Liver (tissue), 9 donors: ENCODE results near the gene TMEM204. TPM values are rescaled to one million over a fixed set of nuclear protein-coding genes. Genes with fewer than 3 reads are reported as not detected.

Source experiments
- DNase-seq: peaks from one replicate; pipeline ENCODE4 v3.0.0-alpha.2; 2017; ENCODE audit warnings: low spot score
- H3K27ac ChIP-seq, 2 donors: one replicate each; pipeline ENCODE4 v1.7.0; 2013; ENCODE audit warnings: inconsistent platforms in 2 of 2, low read length in 2 of 2, control low read depth in 1 of 2, low read depth in 1 of 2, mild to moderate bottlenecking in 1 of 2
- H3K27me3 ChIP-seq, 4 donors: one replicate each; pipeline versions ENCODE4 v1.6.1 to v1.7.0; 2013; ENCODE audit warnings: low read length in 3 of 4, inconsistent platforms in 1 of 4, mild to moderate bottlenecking in 1 of 4, moderate library complexity in 1 of 4; ENCODE audit not compliant: control insufficient read depth in 4 of 4, insufficient read depth in 4 of 4
- H3K36me3 ChIP-seq, 4 donors: one replicate each; pipeline versions ENCODE4 v1.6.1 to v1.7.0; 2013; ENCODE audit warnings: low read length in 3 of 4, mild to moderate bottlenecking in 3 of 4, low read depth in 1 of 4, moderate library complexity in 1 of 4; ENCODE audit not compliant: control insufficient read depth in 4 of 4, insufficient read depth in 3 of 4
- H3K4me1 ChIP-seq, 4 donors: one replicate each; pipeline versions ENCODE4 v1.6.1 to v1.7.0; 2013; ENCODE audit warnings: low read length in 3 of 4, mild to moderate bottlenecking in 3 of 4, moderate library complexity in 1 of 4; ENCODE audit not compliant: control insufficient read depth in 4 of 4, insufficient read depth in 4 of 4
- H3K4me3 ChIP-seq, 3 donors: one replicate each; pipeline versions ENCODE4 v1.6.1 to v1.7.0; 2013; ENCODE audit warnings: low read length in 3 of 3, control low read depth in 1 of 3, low read depth in 1 of 3, mild to moderate bottlenecking in 1 of 3
- H3K9ac ChIP-seq, 2 donors: one replicate each; pipeline ENCODE4 v1.7.0; 2013; ENCODE audit warnings: low read length in 2 of 2, mild to moderate bottlenecking in 2 of 2, moderate library complexity in 2 of 2, control low read depth in 1 of 2, low read depth in 1 of 2
- H3K9me3 ChIP-seq, 4 donors: one replicate each; pipeline versions ENCODE4 v1.6.1 to v1.7.0; 2013; ENCODE audit warnings: low read length in 3 of 4; ENCODE audit not compliant: control insufficient read depth in 4 of 4
- EGR1 ChIP-seq, 2 donors: IDR thresholded peaks; 2 replicates each; pipeline ENCODE4 v1.6.1; 2016 to 2018; ENCODE audit warnings: antibody characterized with exemption in 2 of 2, low read depth in 2 of 2
- FOXA1 ChIP-seq: IDR thresholded peaks from 2 replicates; pipeline ENCODE4 v1.6.1; 2016; ENCODE audit warnings: antibody characterized with exemption
- FOXA2 ChIP-seq: IDR thresholded peaks from 2 replicates; pipeline ENCODE4 v1.6.1; 2016; ENCODE audit warnings: antibody characterized with exemption
- GABPA ChIP-seq, 2 donors: IDR thresholded peaks in 1 of 2; conservative IDR thresholded peaks in 1 of 2; 2 replicates each; pipeline ENCODE4 v1.6.1; 2016; ENCODE audit warnings: antibody characterized with exemption in 2 of 2, mild to moderate bottlenecking in 1 of 2, moderate library complexity in 1 of 2
- HNF4A ChIP-seq, 2 donors: conservative IDR thresholded peaks; 2 replicates each; pipeline ENCODE4 v1.6.1; 2016; ENCODE audit warnings: antibody characterized with exemption in 2 of 2, mild to moderate bottlenecking in 2 of 2
- HNF4G ChIP-seq: IDR thresholded peaks from 2 replicates; pipeline ENCODE4 v1.6.1; 2016; ENCODE audit warnings: antibody characterized with exemption
- JUND ChIP-seq, 2 donors: IDR thresholded peaks; 2 replicates each; pipeline ENCODE4 v1.6.1; 2016; ENCODE audit warnings: antibody characterized with exemption in 2 of 2
- MAX ChIP-seq: IDR thresholded peaks from 2 replicates; pipeline ENCODE4 v1.6.1; 2016; ENCODE audit warnings: antibody characterized with exemption
- NR2F2 ChIP-seq: IDR thresholded peaks from 2 replicates; pipeline ENCODE4 v1.6.1; 2016; ENCODE audit warnings: antibody characterized with exemption
- RAD21 ChIP-seq, 2 donors: IDR thresholded peaks; 2 replicates each; pipeline ENCODE4 v1.6.1; 2016; ENCODE audit warnings: antibody characterized with exemption in 2 of 2, mild to moderate bottlenecking in 2 of 2
- RXRA ChIP-seq, 2 donors: IDR thresholded peaks; 2 replicates each; pipeline ENCODE4 v1.6.1; 2017 to 2018; ENCODE audit warnings: antibody characterized with exemption in 2 of 2, mild to moderate bottlenecking in 1 of 2
- SP1 ChIP-seq: IDR thresholded peaks from 2 replicates; pipeline ENCODE4 v1.6.1; 2018; ENCODE audit warnings: antibody characterized with exemption, mild to moderate bottlenecking
- TAF1 ChIP-seq: conservative IDR thresholded peaks from 2 replicates; pipeline ENCODE4 v1.6.1; 2016; ENCODE audit warnings: antibody characterized with exemption, mild to moderate bottlenecking
- YY1 ChIP-seq: IDR thresholded peaks from 2 replicates; pipeline ENCODE4 v1.6.1; 2016; ENCODE audit warnings: antibody characterized with exemption, mild to moderate bottlenecking
- WGBS: extraction: QIAGEN DNeasy Blood & Tissue Kit; methylation state at CpG from one replicate; pipeline ENCODE4 v1.1.7; 2013; 5-methylcytosine and 5-hydroxymethylcytosine counted together
- polyA plus RNA-seq, 2 donors: library from polyadenylated mRNA; stranded (reverse) in 1 of 2; unstranded in 1 of 2; fragments of 200-250 nt in 1 of 2; fragments of >200 nt in 1 of 2; fragmentation: Nextera tagmentation in 1 of 2; extraction: Ambion mirVana in 1 of 2; gene quantifications; one replicate each; pipeline versions ENCODE4 v1.2.1 to v1.2.3, GENCODE V29; 2013 to 2015
- total RNA-seq, 2 donors: library from RNA; depleted of rRNA; stranded (reverse); fragments of >200 nt; gene quantifications; one replicate each; pipeline ENCODE4 v1.2.3, GENCODE V29; 2014
- TF ChIP-seq, protein P1 (sequence below): IDR thresholded peaks from 2 replicates; pipeline ENCODE4 v1.6.1; 2016; ENCODE audit warnings: antibody characterized with exemption
- TF ChIP-seq, protein P2 (sequence below): IDR thresholded peaks from 2 replicates; pipeline ENCODE4 v1.6.1; 2016; ENCODE audit warnings: antibody characterized with exemption
- TF ChIP-seq, protein P3 (sequence below): IDR thresholded peaks from 2 replicates; pipeline ENCODE4 v1.6.1; 2016; ENCODE audit warnings: antibody characterized with exemption, mild to moderate bottlenecking
- donor health status: healthy.
- donor health status: healthy.
- donor health status: healthy.
- donor health status: healthy.
- donor health status: healthy.

TMEM204 gene
- total and polyA plus RNA-seq, 4 donors = 3.5 to 14.4 (median 10.7) TPM

DNA sequence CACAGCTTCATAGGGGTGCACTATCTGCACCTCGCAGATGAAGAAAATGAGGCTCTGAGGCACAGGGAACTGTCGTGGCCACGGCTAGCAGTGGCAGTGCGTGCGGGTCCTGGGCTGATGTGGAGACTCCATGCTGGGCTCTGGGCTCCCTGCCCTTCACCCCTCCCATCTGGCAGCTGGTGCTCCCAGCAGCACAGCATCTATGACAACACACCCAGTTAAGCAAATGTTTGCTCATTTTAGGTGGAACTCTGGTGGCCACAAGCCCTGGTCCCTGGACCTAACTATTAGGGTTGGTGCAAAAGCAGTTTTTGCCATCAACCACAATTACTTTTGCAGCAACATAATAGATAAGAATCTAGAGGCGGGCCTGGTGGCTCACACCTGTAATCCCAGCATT lies 47.5 kb downstream of the TMEM204 start:
- no peak for DNase-seq
- TF ChIP-seq YY1 = no peak
- TF ChIP-seq, protein P1, sequence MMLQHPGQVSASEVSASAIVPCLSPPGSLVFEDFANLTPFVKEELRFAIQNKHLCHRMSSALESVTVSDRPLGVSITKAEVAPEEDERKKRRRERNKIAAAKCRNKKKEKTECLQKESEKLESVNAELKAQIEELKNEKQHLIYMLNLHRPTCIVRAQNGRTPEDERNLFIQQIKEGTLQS = no peak
- TF ChIP-seq, protein P2, sequence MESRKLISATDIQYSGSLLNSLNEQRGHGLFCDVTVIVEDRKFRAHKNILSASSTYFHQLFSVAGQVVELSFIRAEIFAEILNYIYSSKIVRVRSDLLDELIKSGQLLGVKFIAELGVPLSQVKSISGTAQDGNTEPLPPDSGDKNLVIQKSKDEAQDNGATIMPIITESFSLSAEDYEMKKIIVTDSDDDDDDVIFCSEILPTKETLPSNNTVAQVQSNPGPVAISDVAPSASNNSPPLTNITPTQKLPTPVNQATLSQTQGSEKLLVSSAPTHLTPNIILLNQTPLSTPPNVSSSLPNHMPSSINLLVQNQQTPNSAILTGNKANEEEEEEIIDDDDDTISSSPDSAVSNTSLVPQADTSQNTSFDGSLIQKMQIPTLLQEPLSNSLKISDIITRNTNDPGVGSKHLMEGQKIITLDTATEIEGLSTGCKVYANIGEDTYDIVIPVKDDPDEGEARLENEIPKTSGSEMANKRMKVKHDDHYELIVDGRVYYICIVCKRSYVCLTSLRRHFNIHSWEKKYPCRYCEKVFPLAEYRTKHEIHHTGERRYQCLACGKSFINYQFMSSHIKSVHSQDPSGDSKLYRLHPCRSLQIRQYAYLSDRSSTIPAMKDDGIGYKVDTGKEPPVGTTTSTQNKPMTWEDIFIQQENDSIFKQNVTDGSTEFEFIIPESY = no peak
- no peak for TF ChIP-seq RXRA (IDR thresholded peaks at IDR 0.05)
- no peak for TF ChIP-seq HNF4G
- no peak for TF ChIP-seq FOXA1
- TF ChIP-seq, protein P3, sequence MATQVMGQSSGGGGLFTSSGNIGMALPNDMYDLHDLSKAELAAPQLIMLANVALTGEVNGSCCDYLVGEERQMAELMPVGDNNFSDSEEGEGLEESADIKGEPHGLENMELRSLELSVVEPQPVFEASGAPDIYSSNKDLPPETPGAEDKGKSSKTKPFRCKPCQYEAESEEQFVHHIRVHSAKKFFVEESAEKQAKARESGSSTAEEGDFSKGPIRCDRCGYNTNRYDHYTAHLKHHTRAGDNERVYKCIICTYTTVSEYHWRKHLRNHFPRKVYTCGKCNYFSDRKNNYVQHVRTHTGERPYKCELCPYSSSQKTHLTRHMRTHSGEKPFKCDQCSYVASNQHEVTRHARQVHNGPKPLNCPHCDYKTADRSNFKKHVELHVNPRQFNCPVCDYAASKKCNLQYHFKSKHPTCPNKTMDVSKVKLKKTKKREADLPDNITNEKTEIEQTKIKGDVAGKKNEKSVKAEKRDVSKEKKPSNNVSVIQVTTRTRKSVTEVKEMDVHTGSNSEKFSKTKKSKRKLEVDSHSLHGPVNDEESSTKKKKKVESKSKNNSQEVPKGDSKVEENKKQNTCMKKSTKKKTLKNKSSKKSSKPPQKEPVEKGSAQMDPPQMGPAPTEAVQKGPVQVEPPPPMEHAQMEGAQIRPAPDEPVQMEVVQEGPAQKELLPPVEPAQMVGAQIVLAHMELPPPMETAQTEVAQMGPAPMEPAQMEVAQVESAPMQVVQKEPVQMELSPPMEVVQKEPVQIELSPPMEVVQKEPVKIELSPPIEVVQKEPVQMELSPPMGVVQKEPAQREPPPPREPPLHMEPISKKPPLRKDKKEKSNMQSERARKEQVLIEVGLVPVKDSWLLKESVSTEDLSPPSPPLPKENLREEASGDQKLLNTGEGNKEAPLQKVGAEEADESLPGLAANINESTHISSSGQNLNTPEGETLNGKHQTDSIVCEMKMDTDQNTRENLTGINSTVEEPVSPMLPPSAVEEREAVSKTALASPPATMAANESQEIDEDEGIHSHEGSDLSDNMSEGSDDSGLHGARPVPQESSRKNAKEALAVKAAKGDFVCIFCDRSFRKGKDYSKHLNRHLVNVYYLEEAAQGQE = no peak
- no peak for TF ChIP-seq EGR1 (IDR thresholded peaks at IDR 0.05; ENCODE audit: low read depth in 2 of 2)
- TF ChIP-seq TAF1 = no peak
- no peak overlapping the region for H3K4me3 ChIP-seq
- H3K9ac ChIP-seq = no peak overlapping the region
- no peaks in the 10 kb centered on the region for H3K27me3 ChIP-seq
- 93% methylated on average over 6 of the region's 6 CpGs for WGBS
- peaks cover 0 to 18% (median 8%) of the 10 kb centered on the region in 4 donors for H3K36me3 ChIP-seq
- no peaks in the 10 kb centered on the region for H3K9me3 ChIP-seq
- no peaks in the 10 kb centered on the region for H3K4me1 ChIP-seq
- H3K27ac ChIP-seq = no peak overlapping the region

GRCh38 chr16:1581804-1582203 lies 48.3 kb downstream of the TMEM204 start:
- no peaks in the 10 kb centered on the region for H3K9me3 ChIP-seq
- H3K4me3 ChIP-seq = no peak overlapping the region
- no peak overlapping the region for H3K27ac ChIP-seq
- H3K27me3 ChIP-seq = no peaks in the 10 kb centered on the region
- no peak for DNase-seq
- H3K4me1 ChIP-seq = no peaks in the 10 kb centered on the region
- H3K9ac ChIP-seq = no peak overlapping the region
- peaks cover 0 to 22% (median 9%) of the 10 kb centered on the region in 4 donors for H3K36me3 ChIP-seq
- WGBS = 93% methylated on average over 9 of the region's 9 CpGs
- TF ChIP-seq, protein P3 = no peak
- TF ChIP-seq GABPA (IDR thresholded peaks at IDR 0.05 in 1 of 2, conservative IDR thresholded peaks at IDR 0.05 in 1 of 2) (no peak), FOXA2 (no peak), YY1 (no peak), NR2F2 (no peak), TAF1 (no peak), MAX (no peak), HNF4G (no peak), RAD21 (IDR thresholded peaks at IDR 0.05) (no peak), RXRA (IDR thresholded peaks at IDR 0.05) (no peak), FOXA1 (no peak), EGR1 (IDR thresholded peaks at IDR 0.05; ENCODE audit: low read depth in 2 of 2) (no peak), JUND (IDR thresholded peaks at IDR 0.05) (no peak), HNF4A (conservative IDR thresholded peaks at IDR 0.05) (no peak), SP1 (no peak)
- TF ChIP-seq, protein P1 = no peak
